ENCODE data around the gene CDYL.

DNA sequence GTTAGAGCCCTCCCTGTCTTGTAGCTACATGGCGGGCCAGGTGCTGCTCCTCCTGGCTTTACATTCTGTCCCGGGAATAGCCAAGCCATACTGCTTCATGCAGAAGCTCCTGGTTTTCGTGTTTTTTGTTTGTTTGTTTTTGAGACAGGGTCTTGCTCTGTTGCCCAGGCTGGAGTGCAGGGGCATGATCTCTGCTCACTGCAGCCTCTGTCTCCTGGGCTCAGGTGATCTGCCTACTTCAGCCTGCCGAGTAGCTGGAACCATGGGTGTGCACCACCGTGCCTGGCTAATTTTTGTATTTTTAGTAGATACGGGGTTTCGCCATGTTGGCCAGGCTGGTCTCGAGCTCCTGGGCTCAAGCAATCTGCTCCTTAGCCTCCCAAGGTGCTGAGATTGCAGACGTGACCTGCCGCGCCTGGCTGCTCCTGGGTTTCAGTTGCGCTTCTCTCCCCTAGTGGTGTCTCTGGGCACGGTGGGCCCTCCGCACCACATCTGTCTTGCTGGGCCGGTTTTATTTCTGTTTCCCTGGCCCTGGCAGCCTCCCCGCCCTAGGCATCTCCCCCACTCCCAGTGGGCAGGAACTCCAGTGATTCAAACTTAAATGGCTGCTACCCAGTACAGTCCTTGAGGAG lies 12.9 kb downstream of the CDYL start:
- TF ChIP-seq EP300 (IDR thresholded peaks at IDR 0.05; ENCODE audit: borderline replicate concordance) (no peak), FOXM1 (IDR thresholded peaks at IDR 0.05; ENCODE audit: borderline replicate concordance, low read depth) (no peak), TEAD4 (IDR thresholded peaks at IDR 0.05) (no peak), YY1 (IDR thresholded peaks at IDR 0.05; ENCODE audit: low read depth) (no peak), RAD21 (IDR thresholded peaks at IDR 0.05; ENCODE audit: low read depth) (no peak), TAF1 (IDR thresholded peaks at IDR 0.05; ENCODE audit: low read depth) (no peak), TCF12 (IDR thresholded peaks at IDR 0.05; ENCODE audit: low read depth) (no peak), ZBTB7A (IDR thresholded peaks at IDR 0.05; ENCODE audit: low read depth) (no peak), NFIC (IDR thresholded peaks at IDR 0.05) (no peak), CREB1 (IDR thresholded peaks at IDR 0.05; ENCODE audit: low read depth) (no peak)
- TF ChIP-seq, protein P1, sequence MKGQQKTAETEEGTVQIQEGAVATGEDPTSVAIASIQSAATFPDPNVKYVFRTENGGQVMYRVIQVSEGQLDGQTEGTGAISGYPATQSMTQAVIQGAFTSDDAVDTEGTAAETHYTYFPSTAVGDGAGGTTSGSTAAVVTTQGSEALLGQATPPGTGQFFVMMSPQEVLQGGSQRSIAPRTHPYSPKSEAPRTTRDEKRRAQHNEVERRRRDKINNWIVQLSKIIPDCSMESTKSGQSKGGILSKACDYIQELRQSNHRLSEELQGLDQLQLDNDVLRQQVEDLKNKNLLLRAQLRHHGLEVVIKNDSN (IDR thresholded peaks at IDR 0.05), result no peak
- TF ChIP-seq, protein P2, sequence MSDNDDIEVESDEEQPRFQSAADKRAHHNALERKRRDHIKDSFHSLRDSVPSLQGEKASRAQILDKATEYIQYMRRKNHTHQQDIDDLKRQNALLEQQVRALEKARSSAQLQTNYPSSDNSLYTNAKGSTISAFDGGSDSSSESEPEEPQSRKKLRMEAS (IDR thresholded peaks at IDR 0.05), result no peak
- TF ChIP-seq, protein P3, sequence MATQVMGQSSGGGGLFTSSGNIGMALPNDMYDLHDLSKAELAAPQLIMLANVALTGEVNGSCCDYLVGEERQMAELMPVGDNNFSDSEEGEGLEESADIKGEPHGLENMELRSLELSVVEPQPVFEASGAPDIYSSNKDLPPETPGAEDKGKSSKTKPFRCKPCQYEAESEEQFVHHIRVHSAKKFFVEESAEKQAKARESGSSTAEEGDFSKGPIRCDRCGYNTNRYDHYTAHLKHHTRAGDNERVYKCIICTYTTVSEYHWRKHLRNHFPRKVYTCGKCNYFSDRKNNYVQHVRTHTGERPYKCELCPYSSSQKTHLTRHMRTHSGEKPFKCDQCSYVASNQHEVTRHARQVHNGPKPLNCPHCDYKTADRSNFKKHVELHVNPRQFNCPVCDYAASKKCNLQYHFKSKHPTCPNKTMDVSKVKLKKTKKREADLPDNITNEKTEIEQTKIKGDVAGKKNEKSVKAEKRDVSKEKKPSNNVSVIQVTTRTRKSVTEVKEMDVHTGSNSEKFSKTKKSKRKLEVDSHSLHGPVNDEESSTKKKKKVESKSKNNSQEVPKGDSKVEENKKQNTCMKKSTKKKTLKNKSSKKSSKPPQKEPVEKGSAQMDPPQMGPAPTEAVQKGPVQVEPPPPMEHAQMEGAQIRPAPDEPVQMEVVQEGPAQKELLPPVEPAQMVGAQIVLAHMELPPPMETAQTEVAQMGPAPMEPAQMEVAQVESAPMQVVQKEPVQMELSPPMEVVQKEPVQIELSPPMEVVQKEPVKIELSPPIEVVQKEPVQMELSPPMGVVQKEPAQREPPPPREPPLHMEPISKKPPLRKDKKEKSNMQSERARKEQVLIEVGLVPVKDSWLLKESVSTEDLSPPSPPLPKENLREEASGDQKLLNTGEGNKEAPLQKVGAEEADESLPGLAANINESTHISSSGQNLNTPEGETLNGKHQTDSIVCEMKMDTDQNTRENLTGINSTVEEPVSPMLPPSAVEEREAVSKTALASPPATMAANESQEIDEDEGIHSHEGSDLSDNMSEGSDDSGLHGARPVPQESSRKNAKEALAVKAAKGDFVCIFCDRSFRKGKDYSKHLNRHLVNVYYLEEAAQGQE (IDR thresholded peaks at IDR 0.05; ENCODE audit: low read depth), result no peak

All from Ishikawa (cell line).